ENCODE results near the gene STEAP2.
"Not testable (repeated sequence)": the region's sequence is repeated elsewhere in the genome, so short reads cannot be mapped to it uniquely, and the experiment has no call there.

STEAP2 gene

DNA sequence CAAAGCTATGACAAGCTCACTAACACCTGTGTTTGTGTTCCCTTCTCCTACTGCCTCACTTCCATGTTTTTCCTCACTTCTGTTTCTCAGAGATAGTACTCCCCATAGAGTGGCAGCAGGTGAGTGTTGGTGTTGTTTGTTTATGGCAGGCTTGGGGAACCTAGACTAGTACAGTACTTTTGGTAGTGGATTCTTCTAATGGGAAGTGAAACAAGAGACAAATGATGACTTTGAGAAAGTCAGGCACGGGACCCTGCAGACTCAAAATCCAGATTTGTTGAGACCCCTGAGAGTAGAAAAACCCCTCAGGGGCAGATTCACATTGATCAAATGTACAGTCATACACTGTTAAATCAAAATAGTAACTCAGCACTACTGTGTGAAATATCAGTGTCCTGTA lies 27.0 kb downstream of the STEAP2 start:
- DNase-seq, result no peak

GRCh38 chr7:90239050-90239449 lies 27.5 kb downstream of the STEAP2 start:
- DNase-seq, result no peak

GRCh38 chr7:90239625-90240228 lies 28.2 kb downstream of the STEAP2 start:
- DNase-seq, result no peak

GRCh38 chr7:90242369-90243168 lies 31.0 kb downstream of the STEAP2 start:
- no peak for DNase-seq

GRCh38 chr7:90243556-90243955 lies 32.0 kb downstream of the STEAP2 start:
- no peak for DNase-seq

- no peak for DNase-seq
Observed at GRCh38 chr7:90244565-90244908, 33.0 kb downstream of the STEAP2 start.

GRCh38 chr7:90244909-90245851 lies 33.6 kb downstream of the STEAP2 start, which contains the start of gene CFAP69:
Gene CFAP69 (plus strand): TSS chr7:90245174. CDS start chr7:90245425, 251 bp downstream.
- peak; percentile 74 for DNase-seq

DNA sequence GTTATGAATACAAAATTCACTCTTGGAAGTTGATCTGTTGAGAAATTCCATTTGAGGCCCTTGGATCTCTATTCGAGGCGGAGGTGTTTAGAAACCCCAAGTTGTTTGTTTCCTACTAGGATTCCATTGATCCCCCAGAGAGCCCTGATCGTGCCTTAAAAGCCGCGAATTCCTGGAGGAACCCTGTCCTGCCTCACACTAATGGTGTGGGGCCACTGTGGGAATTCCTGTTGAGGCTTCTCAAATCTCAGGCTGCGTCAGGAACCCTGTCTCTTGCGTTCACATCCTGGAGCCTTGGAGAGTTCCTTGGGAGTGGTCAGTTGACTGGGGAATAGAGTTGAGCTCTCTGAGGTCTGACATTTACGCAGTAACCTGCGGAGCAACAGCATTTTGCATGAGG lies 34.6 kb downstream of the STEAP2 start:
- DNase-seq, result no peak

DNA sequence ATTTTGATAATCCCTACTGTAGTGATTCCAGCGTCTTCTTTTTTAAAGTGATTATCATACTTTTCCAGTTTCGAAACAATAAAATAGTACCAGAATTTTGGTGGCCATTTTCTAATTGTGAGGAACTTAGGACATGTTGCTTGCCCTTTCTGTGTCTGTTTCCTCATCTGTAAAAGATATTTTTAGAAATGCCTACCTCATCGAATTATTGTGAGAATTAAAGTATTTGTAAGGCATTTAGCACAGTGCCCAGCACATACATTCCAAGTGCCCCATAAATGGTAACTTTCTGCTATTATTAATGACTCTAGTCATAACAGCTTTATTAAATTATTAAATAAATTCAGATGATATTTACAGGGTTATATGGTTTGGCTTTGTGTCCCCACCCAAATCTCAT lies 37.2 kb downstream of the STEAP2 start:
- no peak for DNase-seq

- peak; percentile 27 for DNase-seq
Observed at GRCh38 chr7:90250601-90251303, 39.2 kb downstream of the STEAP2 start.

GRCh38 chr7:90251304-90251635 lies 39.7 kb downstream of the STEAP2 start:
- DNase-seq, result no peak

- DNase-seq, result not testable (repeated sequence)
Observed at GRCh38 chr7:90256011-90256410, 44.5 kb downstream of the STEAP2 start.

GRCh38 chr7:90256778-90257177 lies 45.2 kb downstream of the STEAP2 start:
- no peak for DNase-seq

DNA sequence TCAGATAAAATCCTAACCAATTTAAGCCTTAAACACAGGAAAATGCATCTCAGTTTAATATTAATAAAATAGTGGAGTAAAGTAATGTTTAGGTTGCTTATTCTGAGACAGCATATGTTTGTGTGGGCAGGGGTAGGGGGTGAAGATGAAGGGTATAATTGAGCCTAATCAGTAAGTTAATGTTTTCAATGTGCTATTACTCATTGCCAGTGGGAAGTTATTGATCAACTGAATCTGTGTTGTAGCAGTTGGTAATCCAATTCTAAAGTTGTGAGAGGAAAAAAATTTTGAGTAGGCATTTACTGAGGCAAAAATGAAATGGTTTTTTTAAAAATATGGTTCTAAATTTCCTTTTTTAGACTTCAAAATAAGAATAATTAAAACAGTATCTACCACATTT lies 49.9 kb downstream of the STEAP2 start:
- DNase-seq, result no peak

GRCh38 chr7:90262438-90262837 lies 50.9 kb downstream of the STEAP2 start:
- DNase-seq, result peak; percentile 20

GRCh38 chr7:90266808-90267207 lies 55.3 kb downstream of the STEAP2 start:
- DNase-seq, result no peak

GRCh38 chr7:90267263-90267858 lies 55.8 kb downstream of the STEAP2 start:
- no peak for DNase-seq

- no peak for DNase-seq
Observed at GRCh38 chr7:90269163-90269562, 57.6 kb downstream of the STEAP2 start.

DNA sequence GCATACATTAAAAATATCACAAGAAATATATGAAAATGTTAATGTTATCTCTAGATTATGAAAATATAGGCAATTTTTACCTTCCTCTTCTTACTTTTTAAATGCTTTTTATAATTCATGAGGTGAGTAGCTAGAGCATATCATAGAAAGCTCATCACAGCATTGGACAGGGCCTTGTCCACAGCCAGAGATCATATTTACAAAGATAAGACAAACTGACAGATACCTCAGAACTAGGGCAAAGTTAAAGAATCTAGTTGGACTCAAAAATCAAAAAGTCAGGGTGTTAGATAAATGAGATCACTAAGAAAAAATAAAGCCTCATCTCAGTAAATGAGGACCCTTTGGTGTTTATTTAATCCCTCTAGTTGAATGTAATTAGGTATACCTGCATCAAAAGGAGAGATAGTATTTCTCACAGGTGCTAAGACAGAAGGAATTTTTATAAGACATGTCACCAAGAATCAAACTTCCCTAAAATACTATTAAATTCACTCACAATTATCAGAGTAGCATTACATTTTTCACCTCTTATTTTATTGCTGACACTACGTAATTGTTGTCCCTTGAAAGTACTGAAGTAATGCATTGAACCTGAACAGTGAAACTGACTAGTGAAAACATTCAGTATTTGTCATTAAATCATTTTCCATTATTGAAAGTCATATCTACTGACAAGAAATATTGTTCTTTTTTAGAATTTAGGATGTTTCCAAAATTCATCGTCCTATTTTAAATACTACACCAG lies 59.1 kb downstream of the STEAP2 start:
- DNase-seq, result no peak

- DNase-seq, result no peak
Observed at GRCh38 chr7:90271753-90272152, 60.2 kb downstream of the STEAP2 start.

GRCh38 chr7:90272242-90272641 lies 60.7 kb downstream of the STEAP2 start:
- DNase-seq, result no peak

GRCh38 chr7:90274161-90274560 lies 62.6 kb downstream of the STEAP2 start:
- DNase-seq, result no peak
